CD8-positive, alpha-beta memory T cell (primary cell): ENCODE measurements around the gene SLC41A3. TPM values are rescaled to one million over a fixed set of nuclear protein-coding genes. Genes with fewer than 3 reads are reported as not detected.

Experiments used
- polyA plus RNA-seq: library from polyadenylated mRNA; unstranded; fragments of 300-500 nt; fragmentation: Illumina TruSeq; gene quantifications from one replicate; pipeline ENCODE4 v1.2.3, GENCODE V29; 2021
- total RNA-seq, 2 experiments: library from RNA; stranded (reverse); gene quantifications; one replicate each; pipeline ENCODE4 v1.2.3, GENCODE V29; 2021

SLC41A3 gene
- total and polyA plus RNA-seq, 3 experiments from 2014 or later = 25.8 to 28.0 (median 25.8) TPM

Other genes with a start within 250 kb of the SLC41A3 start
- not detected for gene ROPN1B, start 114.9 kb downstream of the SLC41A3 start, total RNA-seq
- not detected for gene ROPN1B, start 114.9 kb downstream of the SLC41A3 start, polyA plus RNA-seq
- gene ALDH1L1, start 96.5 kb upstream of the SLC41A3 start, total RNA-seq = not detected
- not detected for gene ALDH1L1, start 96.5 kb upstream of the SLC41A3 start, polyA plus RNA-seq